K562 (cell line): ENCODE data around the gene MOSPD3. TPM values are rescaled to one million over a fixed set of nuclear protein-coding genes. Genes with fewer than 3 reads are reported as not detected.

ENCODE experiments used
- GATA2 ChIP-seq: sonication (generic); formaldehyde crosslinking; IDR thresholded peaks from 2 replicates; pipeline ENCODE4 v1.4.0; 2020; ENCODE audit warnings: mild to moderate bottlenecking, missing genetic modification reagents
- HCFC1 ChIP-seq: IDR thresholded peaks from 2 replicates; pipeline ENCODE4 v1.6.1; 2012; ENCODE audit warnings: low read depth, low read length, improper control_type of control experiment
- NRF1 ChIP-seq, 2 experiments: fragments of 450-650 bp; IDR thresholded peaks in 1 of 2; conservative IDR thresholded peaks in 1 of 2; 2 replicates each; pipeline ENCODE4 v1.6.1; 2014; ENCODE audit warnings: mild to moderate bottlenecking in 2 of 2
- RBBP5 ChIP-seq: fragments of 200-600 bp; sonication (generic); IDR thresholded peaks from 2 replicates; pipeline ENCODE4 v1.6.1; 2012; ENCODE audit warnings: borderline replicate concordance, mild to moderate bottlenecking, low read length, control low read depth, inconsistent platforms; ENCODE audit not compliant: insufficient read depth, poor library complexity, severe bottlenecking
- TAL1 ChIP-seq: fragments of 450-650 bp; IDR thresholded peaks from 2 replicates; pipeline ENCODE4 v1.6.1; 2016; ENCODE audit warnings: mild to moderate bottlenecking
- TCFL5 ChIP-seq: fragments of 250-450 bp; sonication (Bioruptor Pico); conservative IDR thresholded peaks from 2 replicates; pipeline ENCODE4 v1.6.1; 2021; ENCODE audit warnings: mild to moderate bottlenecking, moderate library complexity, matching md5 sums
- ZEB2 ChIP-seq: fragments of 450-650 bp; IDR thresholded peaks from 2 replicates; pipeline ENCODE4 v1.6.1; 2016
- ZNF699 ChIP-seq: fragments of 250-450 bp; sonication (Bioruptor Pico); IDR thresholded peaks from 2 replicates; pipeline ENCODE4 v1.8.0; 2021; ENCODE audit warnings: mild to moderate bottlenecking, moderate library complexity; ENCODE audit not compliant: insufficient replicate concordance
- polyA plus RNA-seq, 8 experiments: library from polyadenylated mRNA; depleted of rRNA in 4 of 8; stranded (reverse) in 5 of 8; unstranded in 3 of 8; fragments of >200 nt; fragmentation: Nextera tagmentation in 2 of 8; fragmentation: Illumina TruSeq in 1 of 8; extraction: Ambion mirVana in 2 of 8; extraction: Trizol in 1 of 8; gene quantifications; 2 replicates each; pipeline versions ENCODE4 v1.2.1 to v1.2.3, GENCODE V29; 2011 to 2014; ENCODE audit warnings: inconsistent platforms in 1 of 8, missing spikeins in 1 of 8
- total RNA-seq, 7 experiments: library from RNA; depleted of rRNA in 6 of 7; stranded (reverse); fragments of >200 nt in 6 of 7; fragmentation: Illumina TruSeq in 2 of 7; extraction: Trizol in 2 of 7; gene quantifications; 2 replicates each; pipeline versions ENCODE4 v1.2.1 to v1.2.3, GENCODE V29; 2011 to 2021; ENCODE audit warnings: low replicate concordance in 1 of 7
- TF ChIP-seq, protein P1 (sequence below): sonication (generic); formaldehyde crosslinking; IDR thresholded peaks from 2 replicates; pipeline ENCODE4 v1.8.0; 2022; ENCODE audit warnings: missing genetic modification reagents, mild to moderate bottlenecking, moderate library complexity, borderline replicate concordance
- TF ChIP-seq, protein P2 (sequence below): fragments of 450-650 bp; formaldehyde crosslinking; IDR thresholded peaks from 2 replicates; pipeline ENCODE4 v1.4.0; 2020; ENCODE audit warnings: mild to moderate bottlenecking, mixed read lengths
- TF ChIP-seq, protein P3 (sequence below): fragments of 250-450 bp; sonication (Bioruptor Pico); IDR thresholded peaks from 2 replicates; pipeline ENCODE4 v1.5.0; 2021; ENCODE audit warnings: mild to moderate bottlenecking, borderline replicate concordance
- TF ChIP-seq, protein P4 (sequence below): fragments of 450-650 bp; IDR thresholded peaks from 2 replicates; pipeline ENCODE4 v1.6.1; 2017; ENCODE audit warnings: mild to moderate bottlenecking, moderate library complexity
- TF ChIP-seq, protein P5 (sequence below): sonication (generic); formaldehyde crosslinking; IDR thresholded peaks from 2 replicates; pipeline ENCODE4 v1.8.1; 2023; ENCODE audit warnings: missing genetic modification reagents, mild to moderate bottlenecking, borderline replicate concordance
- TF ChIP-seq, protein P6 (sequence below): fragments of 450-650 bp; IDR thresholded peaks from 2 replicates; pipeline ENCODE4 v1.6.1; 2016; ENCODE audit warnings: antibody characterized with exemption

MOSPD3 gene
- total and polyA plus RNA-seq, 9 of the 15 experiments (the other 6 are each of a cell fraction or from before 2014, with no cell fraction given): 1.4 to 32.1 (median 7.3) TPM

DNA sequence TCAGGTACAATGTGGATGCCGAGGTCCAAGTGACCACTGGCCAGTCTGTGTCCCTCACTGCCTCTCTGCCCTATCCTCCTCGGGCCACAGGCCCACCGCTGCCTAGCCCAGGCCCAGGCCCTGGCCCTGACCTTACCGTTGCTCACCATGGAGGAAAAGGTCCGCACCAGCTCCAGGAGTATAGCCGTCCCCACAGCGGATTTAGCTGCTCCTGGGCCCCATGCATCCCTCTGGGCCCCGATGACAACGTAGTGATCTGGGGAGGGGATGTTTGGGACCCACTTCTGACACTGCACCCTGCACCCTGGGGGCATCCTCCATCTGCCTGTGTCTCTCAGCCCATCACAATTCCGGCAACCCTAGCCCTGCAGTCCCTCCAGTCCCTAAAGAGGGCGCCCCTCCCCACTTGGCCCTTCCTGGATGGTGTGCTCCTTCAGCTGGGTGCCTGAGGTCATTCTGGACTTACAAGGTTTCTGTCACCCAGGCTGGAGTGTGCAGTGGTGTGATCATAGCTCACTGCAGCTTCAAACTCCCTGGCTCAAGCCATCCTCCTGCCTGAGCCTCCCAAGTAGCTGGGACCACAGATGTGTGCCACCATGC, 16.9 kb downstream of the MOSPD3 start (continued):
- TF ChIP-seq, protein P1, sequence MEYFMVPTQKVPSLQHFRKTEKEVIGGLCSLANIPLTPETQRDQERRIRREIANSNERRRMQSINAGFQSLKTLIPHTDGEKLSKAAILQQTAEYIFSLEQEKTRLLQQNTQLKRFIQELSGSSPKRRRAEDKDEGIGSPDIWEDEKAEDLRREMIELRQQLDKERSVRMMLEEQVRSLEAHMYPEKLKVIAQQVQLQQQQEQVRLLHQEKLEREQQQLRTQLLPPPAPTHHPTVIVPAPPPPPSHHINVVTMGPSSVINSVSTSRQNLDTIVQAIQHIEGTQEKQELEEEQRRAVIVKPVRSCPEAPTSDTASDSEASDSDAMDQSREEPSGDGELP (CRISPR knock-in tag): peak; percentile 96
- TF ChIP-seq, protein P2, sequence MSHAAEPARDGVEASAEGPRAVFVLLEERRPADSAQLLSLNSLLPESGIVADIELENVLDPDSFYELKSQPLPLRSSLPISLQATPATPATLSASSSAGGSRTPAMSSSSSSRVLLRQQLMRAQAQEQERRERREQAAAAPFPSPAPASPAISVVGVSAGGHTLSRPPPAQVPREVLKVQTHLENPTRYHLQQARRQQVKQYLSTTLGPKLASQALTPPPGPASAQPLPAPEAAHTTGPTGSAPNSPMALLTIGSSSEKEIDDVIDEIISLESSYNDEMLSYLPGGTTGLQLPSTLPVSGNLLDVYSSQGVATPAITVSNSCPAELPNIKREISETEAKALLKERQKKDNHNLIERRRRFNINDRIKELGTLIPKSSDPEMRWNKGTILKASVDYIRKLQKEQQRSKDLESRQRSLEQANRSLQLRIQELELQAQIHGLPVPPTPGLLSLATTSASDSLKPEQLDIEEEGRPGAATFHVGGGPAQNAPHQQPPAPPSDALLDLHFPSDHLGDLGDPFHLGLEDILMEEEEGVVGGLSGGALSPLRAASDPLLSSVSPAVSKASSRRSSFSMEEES (CRISPR knock-in tag): no peak
- no peak for TF ChIP-seq TAL1
- TF ChIP-seq GATA2 (CRISPR knock-in tag): no peak
- no peak for TF ChIP-seq ZNF699 (CRISPR knock-in tag)
- no peak for TF ChIP-seq RBBP5
- TF ChIP-seq, protein P3, sequence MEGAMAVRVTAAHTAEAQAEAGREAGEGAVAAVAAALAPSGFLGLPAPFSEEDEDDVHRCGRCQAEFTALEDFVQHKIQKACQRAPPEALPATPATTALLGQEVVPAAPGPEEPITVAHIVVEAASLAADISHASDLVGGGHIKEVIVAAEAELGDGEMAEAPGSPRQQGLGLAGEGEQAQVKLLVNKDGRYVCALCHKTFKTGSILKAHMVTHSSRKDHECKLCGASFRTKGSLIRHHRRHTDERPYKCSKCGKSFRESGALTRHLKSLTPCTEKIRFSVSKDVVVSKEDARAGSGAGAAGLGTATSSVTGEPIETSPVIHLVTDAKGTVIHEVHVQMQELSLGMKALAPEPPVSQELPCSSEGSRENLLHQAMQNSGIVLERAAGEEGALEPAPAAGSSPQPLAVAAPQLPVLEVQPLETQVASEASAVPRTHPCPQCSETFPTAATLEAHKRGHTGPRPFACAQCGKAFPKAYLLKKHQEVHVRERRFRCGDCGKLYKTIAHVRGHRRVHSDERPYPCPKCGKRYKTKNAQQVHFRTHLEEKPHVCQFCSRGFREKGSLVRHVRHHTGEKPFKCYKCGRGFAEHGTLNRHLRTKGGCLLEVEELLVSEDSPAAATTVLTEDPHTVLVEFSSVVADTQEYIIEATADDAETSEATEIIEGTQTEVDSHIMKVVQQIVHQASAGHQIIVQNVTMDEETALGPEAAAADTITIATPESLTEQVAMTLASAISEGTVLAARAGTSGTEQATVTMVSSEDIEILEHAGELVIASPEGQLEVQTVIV: no peak
- TF ChIP-seq NRF1 (conservative IDR thresholded peaks at IDR 0.05 in 1 of 2, IDR thresholded peaks at IDR 0.05 in 1 of 2): no peak
- TF ChIP-seq, protein P4, sequence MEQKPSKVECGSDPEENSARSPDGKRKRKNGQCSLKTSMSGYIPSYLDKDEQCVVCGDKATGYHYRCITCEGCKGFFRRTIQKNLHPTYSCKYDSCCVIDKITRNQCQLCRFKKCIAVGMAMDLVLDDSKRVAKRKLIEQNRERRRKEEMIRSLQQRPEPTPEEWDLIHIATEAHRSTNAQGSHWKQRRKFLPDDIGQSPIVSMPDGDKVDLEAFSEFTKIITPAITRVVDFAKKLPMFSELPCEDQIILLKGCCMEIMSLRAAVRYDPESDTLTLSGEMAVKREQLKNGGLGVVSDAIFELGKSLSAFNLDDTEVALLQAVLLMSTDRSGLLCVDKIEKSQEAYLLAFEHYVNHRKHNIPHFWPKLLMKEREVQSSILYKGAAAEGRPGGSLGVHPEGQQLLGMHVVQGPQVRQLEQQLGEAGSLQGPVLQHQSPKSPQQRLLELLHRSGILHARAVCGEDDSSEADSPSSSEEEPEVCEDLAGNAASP: no peak
- TF ChIP-seq, protein P5, sequence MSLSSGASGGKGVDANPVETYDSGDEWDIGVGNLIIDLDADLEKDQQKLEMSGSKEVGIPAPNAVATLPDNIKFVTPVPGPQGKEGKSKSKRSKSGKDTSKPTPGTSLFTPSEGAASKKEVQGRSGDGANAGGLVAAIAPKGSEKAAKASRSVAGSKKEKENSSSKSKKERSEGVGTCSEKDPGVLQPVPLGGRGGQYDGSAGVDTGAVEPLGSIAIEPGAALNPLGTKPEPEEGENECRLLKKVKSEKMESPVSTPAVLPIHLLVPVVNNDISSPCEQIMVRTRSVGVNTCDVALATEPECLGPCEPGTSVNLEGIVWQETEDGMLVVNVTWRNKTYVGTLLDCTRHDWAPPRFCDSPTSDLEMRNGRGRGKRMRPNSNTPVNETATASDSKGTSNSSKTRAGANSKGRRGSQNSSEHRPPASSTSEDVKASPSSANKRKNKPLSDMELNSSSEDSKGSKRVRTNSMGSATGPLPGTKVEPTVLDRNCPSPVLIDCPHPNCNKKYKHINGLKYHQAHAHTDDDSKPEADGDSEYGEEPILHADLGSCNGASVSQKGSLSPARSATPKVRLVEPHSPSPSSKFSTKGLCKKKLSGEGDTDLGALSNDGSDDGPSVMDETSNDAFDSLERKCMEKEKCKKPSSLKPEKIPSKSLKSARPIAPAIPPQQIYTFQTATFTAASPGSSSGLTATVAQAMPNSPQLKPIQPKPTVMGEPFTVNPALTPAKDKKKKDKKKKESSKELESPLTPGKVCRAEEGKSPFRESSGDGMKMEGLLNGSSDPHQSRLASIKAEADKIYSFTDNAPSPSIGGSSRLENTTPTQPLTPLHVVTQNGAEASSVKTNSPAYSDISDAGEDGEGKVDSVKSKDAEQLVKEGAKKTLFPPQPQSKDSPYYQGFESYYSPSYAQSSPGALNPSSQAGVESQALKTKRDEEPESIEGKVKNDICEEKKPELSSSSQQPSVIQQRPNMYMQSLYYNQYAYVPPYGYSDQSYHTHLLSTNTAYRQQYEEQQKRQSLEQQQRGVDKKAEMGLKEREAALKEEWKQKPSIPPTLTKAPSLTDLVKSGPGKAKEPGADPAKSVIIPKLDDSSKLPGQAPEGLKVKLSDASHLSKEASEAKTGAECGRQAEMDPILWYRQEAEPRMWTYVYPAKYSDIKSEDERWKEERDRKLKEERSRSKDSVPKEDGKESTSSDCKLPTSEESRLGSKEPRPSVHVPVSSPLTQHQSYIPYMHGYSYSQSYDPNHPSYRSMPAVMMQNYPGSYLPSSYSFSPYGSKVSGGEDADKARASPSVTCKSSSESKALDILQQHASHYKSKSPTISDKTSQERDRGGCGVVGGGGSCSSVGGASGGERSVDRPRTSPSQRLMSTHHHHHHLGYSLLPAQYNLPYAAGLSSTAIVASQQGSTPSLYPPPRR: no peak
- no peak for TF ChIP-seq ZEB2
- TF ChIP-seq TCFL5 (CRISPR knock-in tag): no peak
- TF ChIP-seq, protein P6, sequence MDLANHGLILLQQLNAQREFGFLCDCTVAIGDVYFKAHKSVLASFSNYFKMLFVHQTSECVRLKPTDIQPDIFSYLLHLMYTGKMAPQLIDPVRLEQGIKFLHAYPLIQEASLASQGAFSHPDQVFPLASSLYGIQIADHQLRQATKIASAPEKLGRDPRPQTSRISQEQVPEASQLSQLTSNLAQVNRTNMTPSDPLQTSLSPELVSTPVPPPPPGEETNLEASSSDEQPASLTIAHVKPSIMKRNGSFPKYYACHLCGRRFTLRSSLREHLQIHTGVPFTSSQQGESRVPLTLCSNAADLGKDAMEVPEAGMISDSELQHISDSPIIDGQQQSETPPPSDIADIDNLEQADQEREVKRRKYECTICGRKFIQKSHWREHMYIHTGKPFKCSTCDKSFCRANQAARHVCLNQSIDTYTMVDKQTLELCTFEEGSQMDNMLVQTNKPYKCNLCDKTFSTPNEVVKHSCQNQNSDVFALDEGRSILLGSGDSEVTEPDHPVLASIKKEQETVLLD: no peak
- no peak for TF ChIP-seq HCFC1
